ENCODE data around the gene STAT3.
"Not testable (repeated sequence)": the region's sequence is repeated elsewhere in the genome, so short reads cannot be mapped to it uniquely, and the experiment has no call there.

STAT3 gene

GRCh38 chr17:42388381-42389134, at the start of gene STAT3:
Gene STAT3 (minus strand): TSS chr17:42388442. CDS start chr17:42348516, 39,926 bp downstream.
- peak; percentile 100 for DNase-seq (ENCODE audit: low read depth in 2 of 2, low spot score in 1 of 2)

GRCh38 chr17:42436391-42436790, 48.1 kb upstream of the STAT3 start:
- DNase-seq (ENCODE audit: low read depth in 2 of 2, low spot score in 1 of 2): no peak

GRCh38 chr17:42431758-42432161, 43.5 kb upstream of the STAT3 start:
- no peak for DNase-seq (ENCODE audit: low read depth in 2 of 2, low spot score in 1 of 2)

- DNase-seq (ENCODE audit: low read depth in 2 of 2, low spot score in 1 of 2): no peak
Measured at GRCh38 chr17:42429726-42430447, 41.6 kb upstream of the STAT3 start.

- DNase-seq (ENCODE audit: low read depth in 2 of 2, low spot score in 1 of 2): no peak
Measured at GRCh38 chr17:42428141-42428944, 40.1 kb upstream of the STAT3 start.

GRCh38 chr17:42424991-42425610, 36.9 kb upstream of the STAT3 start:
- no peak for DNase-seq (ENCODE audit: low read depth in 2 of 2, low spot score in 1 of 2)

- DNase-seq (ENCODE audit: low read depth in 2 of 2, low spot score in 1 of 2): no peak
Measured at GRCh38 chr17:42423766-42424165, 35.5 kb upstream of the STAT3 start.

GRCh38 chr17:42422958-42423712, 34.9 kb upstream of the STAT3 start, which contains the start of gene CAVIN1:
Gene CAVIN1 (minus strand): TSS chr17:42423256. CDS start chr17:42423097, 159 bp downstream.
- no peak for DNase-seq (ENCODE audit: low read depth in 2 of 2, low spot score in 1 of 2)

GRCh38 chr17:42422412-42422957, 34.2 kb upstream of the STAT3 start:
- DNase-seq (ENCODE audit: low read depth in 2 of 2, low spot score in 1 of 2): no peak

GRCh38 chr17:42421507-42422338, 33.5 kb upstream of the STAT3 start:
- DNase-seq (ENCODE audit: low read depth in 2 of 2, low spot score in 1 of 2): peak in 1 of 2 donors; percentile 12

GRCh38 chr17:42421136-42421506, 32.9 kb upstream of the STAT3 start:
- no peak for DNase-seq (ENCODE audit: low read depth in 2 of 2, low spot score in 1 of 2)

GRCh38 chr17:42417981-42418380, 29.7 kb upstream of the STAT3 start:
- not testable (repeated sequence) for DNase-seq (ENCODE audit: low read depth in 2 of 2, low spot score in 1 of 2)

- DNase-seq (ENCODE audit: low read depth in 2 of 2, low spot score in 1 of 2): peak; percentile 20 to 24
Measured at GRCh38 chr17:42414704-42415409, 26.6 kb upstream of the STAT3 start.

GRCh38 chr17:42413464-42414040, 25.3 kb upstream of the STAT3 start:
- no peak for DNase-seq (ENCODE audit: low read depth in 2 of 2, low spot score in 1 of 2)

GRCh38 chr17:42411905-42412679, 23.9 kb upstream of the STAT3 start:
- DNase-seq (ENCODE audit: low read depth in 2 of 2, low spot score in 1 of 2): no peak

- DNase-seq (ENCODE audit: low read depth in 2 of 2, low spot score in 1 of 2): no peak
Measured at GRCh38 chr17:42411361-42411760, 23.1 kb upstream of the STAT3 start.

GRCh38 chr17:42410319-42410685, 22.1 kb upstream of the STAT3 start:
- no peak for DNase-seq (ENCODE audit: low read depth in 2 of 2, low spot score in 1 of 2)
